PC-9 (cell line): ENCODE results near the gene EPB41L3.

ENCODE experiments used
- CTCF ChIP-seq: fragments of 200-600 bp; sonication (generic); conservative IDR thresholded peaks from 2 replicates; pipeline ENCODE4 v1.6.1; 2017; ENCODE audit warnings: mixed run types, antibody characterized with exemption, mild to moderate bottlenecking, moderate library complexity
- EZH2 ChIP-seq: fragments of 200-600 bp; sonication (generic); IDR thresholded peaks from 2 replicates; pipeline ENCODE4 v1.8.0; 2017; ENCODE audit warnings: antibody characterized with exemption, low read depth

GRCh38 chr18:5585653-5586052, 41.9 kb upstream of the EPB41L3 start:
- TF ChIP-seq CTCF: no peak
- TF ChIP-seq EZH2: no peak
